Esophagus muscularis mucosa (tissue), 3 donors: Measurements from ENCODE around the gene VSNL1.

Experiments used
- CTCF ChIP-seq, 3 experiments: fragments of 200-600 bp in 2 of 3; fragments of 450-650 bp in 1 of 3; sonication (generic) in 2 of 3; IDR thresholded peaks; one replicate each; pipeline ENCODE4 v1.5.1; 2017 to 2019; ENCODE audit warnings: antibody characterized with exemption in 3 of 3, mild to moderate bottlenecking in 2 of 3, moderate library complexity in 1 of 3
- POLR2A ChIP-seq: fragments of 450-650 bp; IDR thresholded peaks from one replicate; pipeline ENCODE4 v1.6.1; 2017; ENCODE audit warnings: antibody characterized with exemption, moderate library complexity, mild to moderate bottlenecking, low read depth
- POLR2AphosphoS5 ChIP-seq, 2 donors: sonication (generic); formaldehyde crosslinking; IDR thresholded peaks; one replicate each; pipeline ENCODE4 v1.6.1; 2017; ENCODE audit warnings: antibody characterized with exemption in 2 of 2

GRCh38 chr2:17495590-17495989, 44.9 kb upstream of the VSNL1 start:
- no peak for TF ChIP-seq CTCF (IDR thresholded peaks at IDR 0.05)
- no peak for TF ChIP-seq POLR2AphosphoS5 (IDR thresholded peaks at IDR 0.05)
- no peak for TF ChIP-seq POLR2A
